ENCODE results near the gene MNT.
A peak's percentile ranks its signal among the peaks of the same experiment; 100 is the strongest.

MNT gene

GRCh38 chr17:2396192-2396567 is 4.7 kb downstream of the MNT start:
- DNase-seq (ENCODE audit: low spot score), result no peak

GRCh38 chr17:2395258-2396181 is 5.3 kb downstream of the MNT start:
- DNase-seq (ENCODE audit: low spot score), result no peak

- no peak for DNase-seq (ENCODE audit: low spot score)
Measured at GRCh38 chr17:2394775-2395201, 6.1 kb downstream of the MNT start.

GRCh38 chr17:2393954-2394749 is 6.7 kb downstream of the MNT start:
- DNase-seq (ENCODE audit: low spot score), result no peak

GRCh38 chr17:2393174-2393953 is 7.5 kb downstream of the MNT start:
- DNase-seq (ENCODE audit: low spot score), result peak; percentile 90

GRCh38 chr17:2392252-2393173 is 8.3 kb downstream of the MNT start:
- peak; percentile 97 for DNase-seq (ENCODE audit: low spot score)

GRCh38 chr17:2391597-2392251 is 9.1 kb downstream of the MNT start:
- DNase-seq (ENCODE audit: low spot score), result no peak

- DNase-seq (ENCODE audit: low spot score), result no peak
Measured at GRCh38 chr17:2390199-2390836, 10.5 kb downstream of the MNT start.

- no peak for DNase-seq (ENCODE audit: low spot score)
Measured at GRCh38 chr17:2388683-2389055, 12.2 kb downstream of the MNT start.

- DNase-seq (ENCODE audit: low spot score), result no peak
Measured at GRCh38 chr17:2388020-2388682, 12.7 kb downstream of the MNT start.

- DNase-seq (ENCODE audit: low spot score), result no peak
Measured at GRCh38 chr17:2387086-2388019, 13.5 kb downstream of the MNT start.

GRCh38 chr17:2386400-2387085 is 14.3 kb downstream of the MNT start:
- no peak for DNase-seq (ENCODE audit: low spot score)

GRCh38 chr17:2385240-2386210 is 15.3 kb downstream of the MNT start:
- no peak for DNase-seq (ENCODE audit: low spot score)

GRCh38 chr17:2384439-2385127 is 16.3 kb downstream of the MNT start:
- no peak for DNase-seq (ENCODE audit: low spot score)

GRCh38 chr17:2383628-2384167 is 17.2 kb downstream of the MNT start:
- DNase-seq (ENCODE audit: low spot score), result no peak

All from activated CD4-positive, alpha-beta T cell treated with anti-CD3 and anti-CD28 coated beads, Interleukin-2, Interleukin-4, amounts not matched to agents 100 ng/mL and 50 ng/mL, durations not matched to agents 16 hours and 8 hours (primary cell).